ENCODE measurements around the gene GGTLC1.

GGTLC1 gene

GRCh38 chr20:24033151-24033550 lies 44.6 kb upstream of the GGTLC1 start:
- no peak overlapping the region for H3K27ac ChIP-seq (ENCODE audit: low read depth, low read length)
- no peak overlapping the region for H3K9ac ChIP-seq (ENCODE audit: low read length)
- no peak overlapping the region for H2AFZ ChIP-seq (ENCODE audit: low read depth, low read length, severe bottlenecking)
- H3K36me3 ChIP-seq (ENCODE audit: low read length), result no peaks in the 10 kb centered on the region
- no peak overlapping the region for H3K4me2 ChIP-seq (ENCODE audit: low read depth, low read length, poor library complexity, severe bottlenecking)
- no peaks in the 10 kb centered on the region for H3K79me2 ChIP-seq (ENCODE audit: insufficient read depth, low read length)
- no peaks in the 10 kb centered on the region for H3K9me2 ChIP-seq (replicated peaks; ENCODE audit: insufficient read depth, low read length)
- no peaks in the 10 kb centered on the region for H3K27me3 ChIP-seq (ENCODE audit: low read length)
- no peak for TF ChIP-seq EZH2phosphoT487 (conservative IDR thresholded peaks at IDR 0.05; ENCODE audit: low read length)
- no peak for TF ChIP-seq CTCF (IDR thresholded peaks at IDR 0.05; ENCODE audit: insufficient read depth, low read length, poor library complexity, severe bottlenecking)
- H3K9me3 ChIP-seq (ENCODE audit: insufficient read depth, low read length), result no peaks in the 10 kb centered on the region
- H4K20me1 ChIP-seq (ENCODE audit: low read depth, low read length), result no peaks in the 10 kb centered on the region
- no peak overlapping the region for H3K4me3 ChIP-seq (ENCODE audit: insufficient read depth, low read length, poor library complexity, severe bottlenecking)
- H3F3A ChIP-seq (ENCODE audit: insufficient read depth), result no peaks in the 10 kb centered on the region

DNA sequence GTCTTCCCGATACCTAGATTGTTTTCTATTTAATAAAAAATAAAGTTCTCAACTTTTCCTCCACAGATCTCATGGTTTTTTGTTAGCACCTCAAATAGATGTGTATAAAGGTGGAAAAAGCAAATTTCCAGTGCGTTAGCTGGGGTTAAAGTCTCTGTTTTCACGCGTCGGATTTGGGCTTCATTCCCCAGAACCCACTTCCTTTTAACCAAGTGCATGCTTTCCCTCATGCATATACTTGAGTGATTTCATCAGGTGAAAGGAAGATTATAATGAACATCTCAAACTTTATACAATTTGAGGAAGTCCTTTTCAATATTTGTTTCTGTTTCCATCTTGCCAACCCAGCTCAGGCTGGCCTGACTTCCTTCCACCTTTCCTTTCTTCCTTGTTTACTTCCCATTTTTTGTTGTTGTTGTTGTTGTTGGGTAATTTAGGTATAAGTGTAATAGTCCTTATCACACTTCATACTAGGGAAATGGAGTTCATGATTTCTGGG lies 43.9 kb upstream of the GGTLC1 start:
- Histone ChIP-seq H3K9ac (ENCODE audit: low read length) (no peak overlapping the region), H3K36me3 (ENCODE audit: low read length) (no peaks in the 10 kb centered on the region), H3K4me2 (ENCODE audit: low read depth, low read length, poor library complexity, severe bottlenecking) (no peak overlapping the region), H3K79me2 (ENCODE audit: insufficient read depth, low read length) (no peaks in the 10 kb centered on the region), H3K4me3 (ENCODE audit: insufficient read depth, low read length, poor library complexity, severe bottlenecking) (no peak overlapping the region), H3K27me3 (ENCODE audit: low read length) (no peaks in the 10 kb centered on the region), H3K9me3 (ENCODE audit: insufficient read depth, low read length) (no peaks in the 10 kb centered on the region), H3K9me2 (replicated peaks; ENCODE audit: insufficient read depth, low read length) (no peaks in the 10 kb centered on the region), H3K27ac (ENCODE audit: low read depth, low read length) (no peak overlapping the region), H3F3A (ENCODE audit: insufficient read depth) (no peaks in the 10 kb centered on the region), H2AFZ (ENCODE audit: low read depth, low read length, severe bottlenecking) (no peak overlapping the region), H4K20me1 (ENCODE audit: low read depth, low read length) (no peaks in the 10 kb centered on the region)
- no peak for TF ChIP-seq EZH2phosphoT487 (conservative IDR thresholded peaks at IDR 0.05; ENCODE audit: low read length)
- TF ChIP-seq CTCF (IDR thresholded peaks at IDR 0.05; ENCODE audit: insufficient read depth, low read length, poor library complexity, severe bottlenecking), result no peak

- no peak for TF ChIP-seq CTCF (IDR thresholded peaks at IDR 0.05; ENCODE audit: insufficient read depth, low read length, poor library complexity, severe bottlenecking)
- TF ChIP-seq EZH2phosphoT487 (conservative IDR thresholded peaks at IDR 0.05; ENCODE audit: low read length), result no peak
- H3K9ac ChIP-seq (ENCODE audit: low read length), result no peak overlapping the region
Observed at GRCh38 chr20:24027229-24027628, 38.6 kb upstream of the GGTLC1 start.

More at GRCh38 chr20:24027229-24027628, 38.6 kb upstream of the GGTLC1 start:
- no peaks in the 10 kb centered on the region for H3K27me3 ChIP-seq (ENCODE audit: low read length)
- H3K79me2 ChIP-seq (ENCODE audit: insufficient read depth, low read length), result no peaks in the 10 kb centered on the region
- H3K9me3 ChIP-seq (ENCODE audit: insufficient read depth, low read length), result no peaks in the 10 kb centered on the region
- no peaks in the 10 kb centered on the region for H3F3A ChIP-seq (ENCODE audit: insufficient read depth)
- H2AFZ ChIP-seq (ENCODE audit: low read depth, low read length, severe bottlenecking), result no peak overlapping the region
- H4K20me1 ChIP-seq (ENCODE audit: low read depth, low read length), result no peaks in the 10 kb centered on the region
- H3K36me3 ChIP-seq (ENCODE audit: low read length), result no peaks in the 10 kb centered on the region
- no peak overlapping the region for H3K27ac ChIP-seq (ENCODE audit: low read depth, low read length)
- H3K4me2 ChIP-seq (ENCODE audit: low read depth, low read length, poor library complexity, severe bottlenecking), result no peak overlapping the region
- no peak overlapping the region for H3K4me3 ChIP-seq (ENCODE audit: insufficient read depth, low read length, poor library complexity, severe bottlenecking)
- no peaks in the 10 kb centered on the region for H3K9me2 ChIP-seq (replicated peaks; ENCODE audit: insufficient read depth, low read length)

All from SU-DHL-6 (cell line).